Amniotic epithelial cell (primary cell): ENCODE data around the gene CHMP2B.

ENCODE experiments used
- DNase-seq: peaks from one replicate; pipeline ENCODE4 v3.0.0-alpha.2; 2010; ENCODE audit warnings: low read depth

The CHMP2B gene

DNA sequence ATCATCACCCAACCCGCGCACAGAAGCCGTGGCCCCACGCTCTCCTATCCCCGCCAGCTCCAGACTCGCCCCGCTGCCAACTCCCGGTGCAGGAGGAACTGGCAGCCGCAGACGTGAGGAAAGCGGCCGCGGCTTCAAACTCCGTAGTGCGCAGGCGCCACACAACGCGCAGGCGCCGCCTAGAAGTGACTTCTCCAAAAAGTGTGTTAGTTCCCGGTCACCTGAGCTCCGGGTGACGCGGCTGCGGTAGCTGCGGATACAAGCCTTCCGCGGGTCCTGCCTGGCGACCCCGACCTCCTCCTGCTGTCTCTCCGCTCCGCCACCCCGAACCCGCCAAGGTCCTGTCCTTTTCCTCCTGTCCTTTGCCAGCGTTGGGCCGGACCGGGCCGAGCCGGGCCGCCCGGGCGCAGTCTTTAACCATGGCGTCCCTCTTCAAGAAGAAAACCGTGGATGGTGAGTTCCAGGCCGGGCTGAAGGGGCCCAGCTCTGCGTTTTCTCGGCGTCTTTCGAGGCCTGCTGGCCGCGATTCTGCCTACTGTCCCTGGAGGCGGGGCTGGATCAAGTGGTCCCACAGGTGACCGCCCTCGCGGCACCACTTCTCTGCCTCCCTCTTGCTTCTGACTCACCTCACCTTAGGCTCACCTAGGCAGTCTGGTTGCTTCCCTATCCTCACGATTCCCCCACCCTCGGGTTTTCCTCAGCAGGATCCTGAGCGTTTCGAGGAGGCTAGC, at the start of gene CHMP2B:
Gene CHMP2B, plus strand, starts transcription at position 206 of the 731 bp plus-strand sequence. Its CDS starts 214 bp downstream, at position 420.
- DNase-seq: peak; percentile 85

GRCh38 chr3:87179642-87180041, 47.5 kb upstream of the CHMP2B start:
- no peak for DNase-seq

GRCh38 chr3:87181551-87181950, 45.6 kb upstream of the CHMP2B start:
- DNase-seq: no peak

- no peak for DNase-seq
These were observed 45.1 kb upstream of the CHMP2B start for GRCh38 chr3:87182023-87182422.

DNA sequence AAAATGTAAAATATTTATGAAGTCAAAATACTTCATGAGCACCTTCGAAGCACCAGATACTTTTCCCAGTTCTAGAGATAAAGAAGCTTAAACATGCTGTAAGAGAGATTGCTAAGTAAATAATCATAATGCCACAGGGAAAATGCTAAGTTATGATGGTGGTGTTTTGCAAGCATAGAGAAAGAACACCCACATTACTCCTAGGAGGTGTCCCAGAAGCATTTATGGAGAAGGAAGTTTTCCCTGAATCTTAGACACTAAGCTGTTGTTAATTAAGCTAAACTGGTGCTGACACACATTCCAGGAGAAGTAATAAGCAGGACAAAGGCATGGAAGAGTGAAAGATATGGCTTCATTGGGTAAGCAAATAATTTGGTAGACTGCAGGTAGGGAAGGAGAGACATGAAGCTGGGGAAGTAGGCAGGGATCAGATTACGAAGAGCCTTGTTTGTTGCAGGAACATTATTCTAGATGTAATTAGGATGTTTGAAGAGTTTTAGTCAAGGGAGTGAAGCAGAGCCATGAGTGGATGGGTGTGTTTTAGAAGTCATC, 40.4 kb upstream of the CHMP2B start:
- peak; percentile 7 for DNase-seq

- no peak for DNase-seq
These were observed 35.9 kb upstream of the CHMP2B start for GRCh38 chr3:87191175-87191574.

DNA sequence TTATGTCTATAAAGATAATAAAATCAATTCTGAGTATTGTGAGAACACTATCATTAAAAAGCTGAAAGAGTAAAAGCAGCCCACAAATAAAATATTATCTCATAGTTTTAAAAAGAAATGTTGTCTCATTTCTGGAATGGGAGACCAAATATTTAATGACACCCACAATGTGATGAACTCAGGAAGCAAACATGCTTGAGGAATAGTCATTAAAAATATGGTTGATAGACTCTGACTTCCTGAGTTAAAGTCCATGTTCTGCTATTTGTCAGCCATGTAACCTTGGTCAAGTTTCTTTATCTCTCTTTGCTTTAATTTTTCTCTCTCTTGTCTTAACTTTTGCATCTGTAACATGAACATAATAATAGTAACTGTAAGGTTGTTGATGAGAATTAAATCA, 35.5 kb upstream of the CHMP2B start:
- no peak for DNase-seq

DNA sequence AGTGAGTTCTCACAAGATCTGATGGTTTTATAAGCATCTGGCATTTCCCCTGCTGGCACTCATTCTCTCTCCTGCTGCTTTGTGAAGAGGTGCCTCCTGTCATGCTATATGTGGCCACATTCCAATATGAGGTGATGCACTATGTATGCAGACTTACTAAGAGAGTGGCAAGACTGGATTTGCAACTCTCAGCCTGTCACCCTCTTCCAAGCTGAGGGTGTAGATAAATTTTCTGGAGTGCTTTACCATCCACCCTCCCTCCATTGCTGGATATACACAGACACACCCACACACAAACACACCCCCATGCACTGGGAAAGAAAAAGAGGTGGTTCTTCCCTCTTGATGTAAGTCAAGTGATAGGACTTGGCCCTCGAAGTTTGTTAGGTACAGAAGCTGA, 30.2 kb upstream of the CHMP2B start:
- DNase-seq: no peak

DNA sequence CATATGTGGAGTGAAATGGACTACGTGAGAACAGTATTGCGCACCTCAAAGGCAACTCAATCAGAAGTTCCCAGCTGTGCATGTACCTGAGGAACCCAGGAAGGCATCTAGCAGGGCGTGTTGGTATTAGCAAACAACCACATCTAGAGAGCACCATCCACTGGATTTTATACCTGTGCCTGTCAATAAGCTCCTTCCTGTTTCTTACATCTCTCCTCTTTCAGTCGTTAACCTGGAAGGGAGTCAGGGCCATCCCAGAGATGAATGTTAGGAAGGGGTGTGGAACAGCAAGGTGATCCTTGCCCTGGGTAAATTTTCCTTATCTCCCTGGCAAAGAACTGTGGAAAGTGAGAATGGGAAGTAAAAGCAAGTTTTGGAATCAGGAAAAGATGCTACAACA, 29.6 kb upstream of the CHMP2B start:
- no peak for DNase-seq

DNA sequence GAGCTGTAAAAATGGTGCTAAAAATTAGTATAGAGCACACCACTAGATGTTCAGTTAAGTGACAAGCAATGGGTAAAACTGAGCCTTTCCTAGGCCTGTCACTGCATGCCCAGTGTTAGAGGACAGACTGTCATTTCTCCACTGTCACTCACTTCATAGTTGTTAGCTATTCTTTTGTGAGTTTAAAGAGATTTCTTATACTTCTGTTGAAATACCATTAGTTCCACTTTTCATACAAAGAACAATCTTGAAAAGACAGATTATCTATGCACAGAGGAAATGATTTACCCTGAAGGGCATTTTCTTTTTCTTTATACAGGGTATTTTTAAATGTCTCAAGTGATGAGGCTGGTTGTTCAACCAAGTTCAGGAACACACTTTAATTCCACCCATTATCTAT, 28.3 kb upstream of the CHMP2B start:
- no peak for DNase-seq

GRCh38 chr3:87199628-87200027, 27.5 kb upstream of the CHMP2B start:
- no peak for DNase-seq

GRCh38 chr3:87200060-87200647, 27.0 kb upstream of the CHMP2B start:
- no peak for DNase-seq

- DNase-seq: no peak
These were observed 25.4 kb upstream of the CHMP2B start for GRCh38 chr3:87201727-87202126.

- no peak for DNase-seq
These were observed 23.3 kb upstream of the CHMP2B start for GRCh38 chr3:87203809-87204208.

DNA sequence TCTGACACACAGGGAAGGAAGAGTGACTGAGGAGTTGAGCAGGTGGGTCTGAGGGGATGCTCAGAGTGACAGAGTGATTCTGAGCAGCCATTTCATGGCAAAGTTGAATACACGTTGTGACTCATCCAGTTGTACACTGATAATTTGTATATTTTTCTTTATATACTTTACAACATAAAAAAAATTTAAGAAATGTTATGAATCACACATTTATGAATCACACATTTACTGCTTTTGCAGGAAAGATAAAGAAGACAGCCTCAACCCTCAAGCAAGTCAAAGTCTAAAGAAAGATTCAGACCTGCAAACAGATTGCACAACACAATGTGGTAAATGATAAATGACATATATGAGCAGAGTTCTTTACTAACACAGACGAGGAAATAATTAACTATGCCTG, 21.0 kb upstream of the CHMP2B start:
- DNase-seq: peak; percentile 97

DNA sequence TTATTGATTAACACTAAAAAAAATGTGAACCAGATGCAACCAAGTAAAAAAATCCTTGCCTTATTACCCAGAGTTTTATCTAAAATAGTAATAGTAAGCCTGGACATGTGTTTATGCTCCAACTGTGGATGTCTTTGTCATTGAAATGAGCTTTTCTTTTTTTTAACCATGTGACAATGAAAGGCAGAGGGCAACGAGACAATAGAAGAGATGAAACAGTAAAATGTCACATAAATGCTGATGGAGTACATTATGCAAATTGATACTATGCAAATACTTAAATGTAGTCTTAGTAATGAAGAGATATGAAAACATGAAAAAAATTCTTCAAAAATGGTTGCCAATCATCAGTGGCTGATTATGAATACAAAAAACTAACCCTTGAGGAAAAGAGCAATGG, 20.5 kb upstream of the CHMP2B start:
- DNase-seq: no peak

- DNase-seq: peak; percentile 66
These were observed 19.6 kb upstream of the CHMP2B start for GRCh38 chr3:87207460-87207859.

DNA sequence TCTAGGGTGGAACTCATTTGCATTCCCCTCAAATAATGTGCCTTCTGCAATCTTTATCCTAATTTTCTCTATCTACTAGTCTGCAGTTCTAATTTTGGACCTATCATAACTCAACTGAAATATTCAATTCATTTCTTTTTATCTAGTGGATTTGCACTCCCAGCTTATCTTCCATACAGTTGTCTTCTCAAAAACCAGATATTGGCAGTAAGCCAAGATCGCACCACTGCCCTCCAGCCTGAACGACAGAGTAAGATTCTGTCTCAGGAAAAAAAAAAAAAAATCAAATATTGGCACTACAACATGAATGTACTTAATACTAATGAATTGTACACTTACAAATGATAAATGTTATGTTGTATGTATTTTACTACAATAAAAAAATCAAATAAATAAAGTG, 18.0 kb upstream of the CHMP2B start:
- DNase-seq: no peak

DNA sequence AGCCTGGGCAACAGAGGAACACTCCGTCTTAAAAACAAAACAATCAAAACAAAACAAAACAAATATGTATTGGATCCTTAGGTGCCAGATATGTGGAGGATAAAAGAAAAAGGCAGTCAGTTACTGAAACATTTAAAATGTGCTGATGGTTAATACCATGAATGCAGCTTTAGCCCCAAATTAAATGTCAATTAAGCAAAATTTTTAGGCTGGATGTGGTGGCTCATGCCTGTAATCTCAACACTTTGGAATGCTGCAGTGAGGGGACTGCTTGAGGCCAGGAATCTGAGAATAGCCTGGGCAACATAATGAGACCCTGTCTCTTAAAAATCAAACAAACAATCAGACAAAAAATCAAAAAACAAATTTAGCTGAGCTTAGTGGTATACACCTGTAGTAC, 8.5 kb upstream of the CHMP2B start:
- DNase-seq: no peak

- DNase-seq: peak; percentile 73
These were observed 7.5 kb upstream of the CHMP2B start for GRCh38 chr3:87219611-87220010.

GRCh38 chr3:87225659-87226058, 1.4 kb upstream of the CHMP2B start:
- DNase-seq: peak; percentile 63

DNA sequence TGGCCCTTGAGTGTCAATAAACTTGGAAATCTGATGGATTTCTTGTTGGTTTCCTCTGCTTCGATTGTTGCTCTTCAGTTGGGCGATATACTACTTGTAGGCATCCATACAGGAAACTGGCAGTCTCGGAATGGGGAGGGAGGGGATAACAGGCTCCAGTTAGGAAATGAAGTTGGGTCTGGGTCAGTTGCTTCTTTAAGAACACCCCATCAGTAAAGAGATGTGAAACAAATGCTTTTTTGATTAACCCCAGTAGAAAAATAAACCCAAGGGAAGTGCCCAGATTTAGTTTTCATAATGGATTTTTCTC, 681 bp downstream of the CHMP2B start:
- DNase-seq: no peak

DNA sequence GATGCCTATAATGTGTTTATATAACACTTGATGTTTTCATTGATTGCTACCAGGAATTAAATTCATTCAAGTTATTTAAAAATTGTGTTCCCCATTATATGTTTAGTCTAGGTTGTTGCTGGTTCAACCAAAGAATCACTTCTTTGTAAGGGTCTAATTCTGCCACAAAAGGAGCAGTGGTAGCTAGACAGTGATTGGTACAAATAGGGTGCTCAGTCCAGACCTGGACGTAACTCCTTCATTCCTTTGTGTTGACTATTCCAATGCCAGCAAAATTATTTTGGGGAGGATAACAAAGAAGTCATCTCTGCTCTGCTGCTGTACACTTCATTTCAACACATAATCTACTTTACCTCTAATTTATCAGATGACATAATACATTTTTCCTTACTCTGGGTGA, 1.2 kb downstream of the CHMP2B start:
- peak; percentile 35 for DNase-seq

- DNase-seq: no peak
These were observed 2.0 kb downstream of the CHMP2B start for GRCh38 chr3:87229113-87229512.
